DMS153 treated with DMSO at 0.1 percent for 48 hours (cell line): ENCODE measurements around the gene PDE6C.

ENCODE experiments used
- DNase-seq: peaks from one replicate; lab custom pipeline; 2025; ENCODE audit not compliant: unreplicated experiment; lab: John Stamatoyannopoulos, UW

The PDE6C gene

GRCh38 chr10:93612311-93612710 is at the start of gene PDE6C:
Gene PDE6C, plus strand, starts transcription at chr10:93612537. Its CDS starts 189 bp downstream, at chr10:93612726.
- no peak for DNase-seq

DNA sequence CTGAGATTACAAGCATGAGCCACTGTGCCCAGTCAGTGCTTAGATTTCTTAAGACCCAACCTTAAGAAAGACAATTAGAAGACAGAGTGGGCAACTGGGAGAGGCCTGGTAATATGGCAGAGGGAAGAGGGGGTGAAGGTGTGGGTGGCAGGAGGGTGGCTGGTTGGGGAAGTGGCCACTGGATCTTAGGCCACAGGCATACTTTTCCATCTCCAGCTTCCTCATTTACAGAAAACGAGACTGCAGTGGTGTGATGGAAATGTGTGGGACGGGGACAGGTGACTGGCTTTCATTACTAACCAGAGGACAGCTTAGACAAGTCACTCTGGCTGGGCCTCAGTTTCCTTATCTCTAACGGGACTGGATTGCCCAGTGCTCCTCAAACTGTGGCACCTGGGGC is 46.9 kb upstream of the PDE6C start:
- DNase-seq: no peak

DNA sequence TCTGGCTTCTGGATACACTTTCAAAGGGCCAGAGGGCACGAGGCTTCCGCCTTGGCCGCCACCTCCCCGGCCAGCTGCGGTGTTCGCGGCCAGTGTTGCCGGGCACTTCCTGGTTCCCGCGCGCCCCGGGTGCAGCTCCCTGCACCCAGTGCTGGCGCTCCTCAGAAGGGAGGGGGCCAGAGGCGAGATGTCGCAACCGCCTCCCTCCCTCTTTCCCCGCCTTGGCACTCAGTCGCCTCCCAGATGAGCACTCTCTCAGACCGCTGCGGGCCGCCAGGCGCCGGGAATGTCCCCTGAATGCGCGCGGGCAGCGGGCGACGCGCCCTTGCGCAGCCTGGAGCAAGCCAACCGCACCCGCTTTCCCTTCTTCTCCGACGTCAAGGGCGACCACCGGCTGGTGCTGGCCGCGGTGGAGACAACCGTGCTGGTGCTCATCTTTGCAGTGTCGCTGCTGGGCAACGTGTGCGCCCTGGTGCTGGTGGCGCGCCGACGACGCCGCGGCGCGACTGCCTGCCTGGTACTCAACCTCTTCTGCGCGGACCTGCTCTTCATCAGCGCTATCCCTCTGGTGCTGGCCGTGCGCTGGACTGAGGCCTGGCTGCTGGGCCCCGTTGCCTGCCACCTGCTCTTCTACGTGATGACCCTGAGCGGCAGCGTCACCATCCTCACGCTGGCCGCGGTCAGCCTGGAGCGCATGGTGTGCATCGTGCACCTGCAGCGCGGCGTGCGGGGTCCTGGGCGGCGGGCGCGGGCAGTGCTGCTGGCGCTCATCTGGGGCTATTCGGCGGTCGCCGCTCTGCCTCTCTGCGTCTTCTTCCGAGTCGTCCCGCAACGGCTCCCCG is 45.7 kb upstream of the PDE6C start, which contains the start of gene FFAR4:
FFAR4 (plus strand) TSS at position 231 of the 842 bp plus-strand sequence; CDS start at position 287, 56 bp downstream.
- no peak for DNase-seq

GRCh38 chr10:93567277-93568104 is 44.8 kb upstream of the PDE6C start:
- no peak for DNase-seq

- no peak for DNase-seq
Measured at GRCh38 chr10:93568105-93568390, 44.3 kb upstream of the PDE6C start.

- DNase-seq: no peak
Measured at GRCh38 chr10:93570383-93570782, 42.0 kb upstream of the PDE6C start.

DNA sequence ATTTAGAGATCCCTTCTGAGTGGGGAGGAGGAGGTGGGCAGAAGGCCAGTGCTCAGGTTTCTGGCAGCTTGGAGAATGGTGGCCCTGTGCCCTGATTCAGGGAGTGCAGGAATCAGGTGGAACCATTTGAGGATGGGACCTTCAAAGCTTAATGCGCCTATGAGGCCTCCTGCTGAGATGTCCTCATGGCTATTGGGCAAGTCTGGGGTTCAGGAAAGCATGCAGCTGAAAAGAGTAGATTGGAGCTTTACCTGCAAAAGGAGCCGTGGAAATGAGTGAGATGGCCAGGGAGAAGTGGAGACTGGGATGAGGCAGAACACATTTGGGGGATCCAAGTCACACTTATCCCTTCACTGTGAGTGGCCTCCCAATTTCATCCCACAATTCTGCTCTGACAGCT is 39.7 kb upstream of the PDE6C start:
- DNase-seq: no peak

DNA sequence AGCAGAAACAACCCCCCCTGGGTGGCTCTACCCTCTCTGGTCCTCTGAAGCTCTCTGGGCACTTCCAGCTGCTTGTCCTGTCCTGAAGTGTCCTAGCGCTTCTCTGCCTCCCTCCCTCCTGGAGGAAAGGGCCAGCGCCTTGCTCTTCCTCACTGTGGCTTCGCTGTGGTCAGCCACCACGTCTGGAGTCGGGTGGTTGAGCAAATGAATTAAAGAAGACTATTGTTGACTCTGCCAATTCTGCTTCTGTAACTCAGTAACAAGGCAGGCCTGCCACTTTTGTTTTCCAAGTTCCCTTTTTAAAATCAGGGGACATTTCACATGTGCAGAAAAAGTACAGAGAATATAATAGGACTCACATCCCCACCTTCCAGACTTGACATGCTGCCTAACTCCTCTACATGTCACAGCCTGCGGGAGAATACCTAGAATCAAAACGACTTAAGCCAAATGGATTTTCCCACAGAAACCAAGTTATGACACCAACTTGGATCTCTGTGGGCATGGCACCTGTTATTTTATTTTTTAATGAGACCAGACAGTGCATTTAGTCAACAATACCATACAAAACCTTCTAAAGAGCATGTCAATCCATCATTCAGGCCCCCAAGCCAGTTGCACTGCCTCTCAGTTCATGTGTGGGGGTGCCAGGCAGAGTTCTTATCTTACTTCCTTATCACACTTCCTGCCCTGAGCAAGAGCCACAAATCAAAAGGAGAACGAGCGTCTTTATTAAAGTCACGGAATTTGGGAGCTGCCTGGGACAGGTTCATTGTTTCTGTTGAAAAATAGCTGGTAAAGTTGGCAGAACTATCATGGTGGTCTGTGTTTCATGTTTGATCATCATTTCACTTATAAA is 39.1 kb upstream of the PDE6C start:
- no peak for DNase-seq

- DNase-seq: no peak
Measured at GRCh38 chr10:93573924-93574323, 38.4 kb upstream of the PDE6C start.

- peak; percentile 72 for DNase-seq
Measured at GRCh38 chr10:93576888-93577287, 35.4 kb upstream of the PDE6C start.

- no peak for DNase-seq
Measured at GRCh38 chr10:93577565-93577964, 34.8 kb upstream of the PDE6C start.

DNA sequence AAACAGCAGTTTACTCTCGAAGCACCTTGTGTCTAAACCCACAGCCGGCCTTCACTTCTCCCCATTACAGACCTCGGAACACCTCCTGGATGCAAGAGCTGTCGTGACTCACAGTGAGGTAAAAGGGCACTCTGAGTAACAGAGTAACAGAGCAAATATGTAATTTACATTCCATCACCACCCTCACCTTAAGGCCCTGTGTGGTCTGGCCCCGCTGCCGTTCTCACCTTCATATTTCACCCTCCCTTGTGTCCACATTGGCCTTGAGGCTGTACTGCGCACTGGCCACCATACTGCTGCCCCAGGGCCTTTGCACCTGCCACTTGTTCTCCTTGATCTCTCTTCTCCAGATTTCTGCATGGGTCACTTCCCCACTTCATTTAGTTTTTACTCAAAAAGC is 33.2 kb upstream of the PDE6C start:
- no peak for DNase-seq

GRCh38 chr10:93579985-93580711 is 32.2 kb upstream of the PDE6C start:
- DNase-seq: no peak

DNA sequence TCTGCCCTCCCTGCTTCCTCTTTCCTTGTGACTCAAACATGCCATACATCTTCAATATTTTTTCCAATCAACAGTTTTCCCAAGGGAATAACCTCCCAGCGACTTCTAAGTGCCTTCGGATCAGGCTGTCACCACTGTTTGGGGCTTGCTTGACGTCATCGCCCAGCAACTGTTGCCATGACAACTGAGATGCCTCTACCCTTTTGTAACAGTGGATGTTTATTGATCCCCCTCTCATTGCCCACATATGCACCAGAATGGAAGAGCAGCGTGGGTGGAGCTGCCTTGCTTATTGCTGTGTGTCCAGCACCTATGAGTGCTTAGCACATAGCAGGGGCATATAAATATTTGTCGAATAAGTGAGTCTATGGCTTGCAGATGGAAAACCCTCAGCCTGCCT is 31.5 kb upstream of the PDE6C start:
- DNase-seq: peak; percentile 35

GRCh38 chr10:93584445-93584844 is 27.9 kb upstream of the PDE6C start:
- DNase-seq: no peak

GRCh38 chr10:93589648-93590562 is 22.4 kb upstream of the PDE6C start:
- no peak for DNase-seq

DNA sequence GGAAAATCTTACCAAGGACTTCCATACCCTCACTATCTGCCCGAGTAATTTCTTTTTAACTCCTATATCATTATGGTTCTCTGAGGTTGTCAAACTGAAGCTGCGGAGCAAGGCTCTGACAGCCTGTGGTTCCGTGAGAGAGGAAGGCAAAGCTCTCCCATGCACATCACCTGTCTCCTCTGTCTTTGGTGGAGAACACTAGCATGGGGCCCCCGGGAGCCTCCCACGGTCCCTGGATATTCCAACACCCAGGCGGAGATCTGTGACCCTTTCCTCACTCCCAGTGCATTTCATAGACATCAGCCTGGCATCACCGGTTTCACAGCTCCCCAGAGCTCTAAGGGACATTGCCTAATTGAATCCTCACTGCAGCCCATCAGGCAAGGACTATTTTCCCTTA is 21.7 kb upstream of the PDE6C start:
- no peak for DNase-seq

DNA sequence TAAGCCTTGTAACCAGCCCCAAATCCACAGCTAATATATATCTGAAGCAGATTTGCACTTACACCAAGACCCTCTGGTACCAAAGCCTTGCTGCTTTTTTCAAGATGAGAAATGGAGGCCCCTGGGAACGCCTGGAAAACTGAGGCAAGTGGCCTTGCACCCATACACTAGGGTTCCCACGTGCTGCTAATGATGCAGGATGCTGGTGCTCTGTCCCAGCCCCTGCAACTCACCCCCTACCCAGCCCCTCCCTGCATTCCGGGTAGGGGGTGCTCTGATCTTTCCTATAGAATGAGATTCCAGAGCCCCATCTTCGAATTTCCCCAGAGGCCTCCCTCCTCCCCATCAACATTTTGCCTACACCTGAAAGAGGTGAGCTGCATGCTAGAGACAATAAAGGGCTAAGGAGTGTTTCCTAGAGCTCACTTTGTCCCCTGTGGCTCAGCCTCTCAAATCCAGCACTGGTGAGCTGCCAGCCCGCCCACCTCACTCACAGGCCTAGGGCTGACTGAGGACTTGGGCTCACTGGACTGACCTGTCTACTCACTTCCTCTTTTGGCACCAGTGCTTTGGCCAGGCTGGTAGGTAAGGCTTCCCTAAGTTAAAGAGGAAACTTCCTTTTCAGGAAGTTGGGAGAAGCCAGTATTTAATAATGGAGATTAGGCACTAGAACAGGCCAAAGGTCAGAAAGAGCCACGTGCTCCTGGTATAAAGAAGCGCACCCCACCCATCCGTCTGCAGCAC is 21.1 kb upstream of the PDE6C start:
- DNase-seq: no peak

GRCh38 chr10:93593254-93593653 is 19.1 kb upstream of the PDE6C start:
- no peak for DNase-seq
